Adipocyte (in vitro differentiated cells): ENCODE measurements around the gene ARL15.

Experiments used
- DNase-seq: peaks from one replicate; pipeline ENCODE4 v3.0.0-alpha.2; 2015; ENCODE audit warnings: low read depth
- H3K27me3 ChIP-seq: replicated peaks from 2 replicates; pipeline ENCODE4 v1.7.0; 2013; ENCODE audit warnings: mild to moderate bottlenecking, low read length, moderate library complexity; ENCODE audit not compliant: control insufficient read depth, insufficient read depth
- H3K36me3 ChIP-seq: 2 replicates; pipeline ENCODE4 v1.7.0; 2013; ENCODE audit warnings: low read length, mild to moderate bottlenecking, moderate library complexity; ENCODE audit not compliant: control insufficient read depth, insufficient read depth, severe bottlenecking
- H3K4me1 ChIP-seq: 2 replicates; pipeline ENCODE4 v1.7.0; 2013; ENCODE audit warnings: mild to moderate bottlenecking, low read length, moderate library complexity; ENCODE audit not compliant: control insufficient read depth, insufficient read depth
- H3K4me3 ChIP-seq: 2 replicates; pipeline ENCODE4 v1.7.0; 2013; ENCODE audit warnings: mild to moderate bottlenecking, low read length, moderate library complexity
- H3K9ac ChIP-seq: 2 replicates; pipeline ENCODE4 v1.7.0; 2013; ENCODE audit warnings: mild to moderate bottlenecking, low read length, moderate library complexity
- H3K9me3 ChIP-seq: 2 replicates; pipeline ENCODE4 v1.7.0; 2013; ENCODE audit warnings: mild to moderate bottlenecking, low read length, moderate library complexity; ENCODE audit not compliant: control insufficient read depth

Gene ARL15

GRCh38 chr5:53971131-53971530 is 339.2 kb downstream of the ARL15 start:
- Histone ChIP-seq H3K4me1 (peaks cover 15% of the 10 kb centered on the region), H3K36me3 (no peaks in the 10 kb centered on the region), H3K27me3 (no peaks in the 10 kb centered on the region), H3K4me3 (peak overlapping the region; percentile 1), H3K9me3 (no peaks in the 10 kb centered on the region), H3K9ac (no peak overlapping the region)
- peak; percentile 47 for DNase-seq

GRCh38 chr5:53970475-53970874 is 339.9 kb downstream of the ARL15 start:
- H3K4me3 ChIP-seq, result no peak overlapping the region
- no peaks in the 10 kb centered on the region for H3K27me3 ChIP-seq
- H3K36me3 ChIP-seq, result no peaks in the 10 kb centered on the region
- H3K4me1 ChIP-seq, result peaks cover 18% of the 10 kb centered on the region
- no peaks in the 10 kb centered on the region for H3K9me3 ChIP-seq
- no peak for DNase-seq
- H3K9ac ChIP-seq, result no peak overlapping the region

- no peak for DNase-seq
- Histone ChIP-seq H3K4me1 (peaks cover 20% of the 10 kb centered on the region), H3K4me3 (no peak overlapping the region), H3K36me3 (no peaks in the 10 kb centered on the region), H3K9me3 (no peaks in the 10 kb centered on the region), H3K9ac (no peak overlapping the region), H3K27me3 (no peaks in the 10 kb centered on the region)
Observed at GRCh38 chr5:53969176-53969730, 341.1 kb downstream of the ARL15 start.

GRCh38 chr5:53965459-53965858 is 344.9 kb downstream of the ARL15 start:
- H3K27me3 ChIP-seq, result no peaks in the 10 kb centered on the region
- no peaks in the 10 kb centered on the region for H3K9me3 ChIP-seq
- H3K36me3 ChIP-seq, result no peaks in the 10 kb centered on the region
- peak; percentile 42 for DNase-seq
- H3K9ac ChIP-seq, result no peak overlapping the region
- H3K4me3 ChIP-seq, result no peak overlapping the region
- peaks cover 12% of the 10 kb centered on the region for H3K4me1 ChIP-seq

GRCh38 chr5:53963958-53964357 is 346.4 kb downstream of the ARL15 start:
- H3K9me3 ChIP-seq, result no peaks in the 10 kb centered on the region
- no peaks in the 10 kb centered on the region for H3K27me3 ChIP-seq
- no peak for DNase-seq
- no peak overlapping the region for H3K9ac ChIP-seq
- peaks cover 10% of the 10 kb centered on the region for H3K4me1 ChIP-seq
- no peaks in the 10 kb centered on the region for H3K36me3 ChIP-seq
- no peak overlapping the region for H3K4me3 ChIP-seq

- Histone ChIP-seq H3K36me3 (no peaks in the 10 kb centered on the region), H3K4me1 (peaks cover 10% of the 10 kb centered on the region), H3K9me3 (peaks cover 6% of the 10 kb centered on the region), H3K4me3 (no peak overlapping the region), H3K9ac (no peak overlapping the region), H3K27me3 (no peaks in the 10 kb centered on the region)
- peak; percentile 17 for DNase-seq
Observed at GRCh38 chr5:53962306-53962705, 348.1 kb downstream of the ARL15 start.

- no peaks in the 10 kb centered on the region for H3K27me3 ChIP-seq
- H3K4me3 ChIP-seq, result no peak overlapping the region
- no peak overlapping the region for H3K9ac ChIP-seq
- DNase-seq, result no peak
- H3K36me3 ChIP-seq, result no peaks in the 10 kb centered on the region
- H3K9me3 ChIP-seq, result peaks cover 13% of the 10 kb centered on the region
- H3K4me1 ChIP-seq, result no peaks in the 10 kb centered on the region
Observed at GRCh38 chr5:53956632-53957031, 353.7 kb downstream of the ARL15 start.

GRCh38 chr5:53956196-53956595 is 354.2 kb downstream of the ARL15 start:
- Histone ChIP-seq H3K36me3 (no peaks in the 10 kb centered on the region), H3K9ac (no peak overlapping the region), H3K4me1 (no peaks in the 10 kb centered on the region), H3K9me3 (peaks cover 13% of the 10 kb centered on the region), H3K4me3 (no peak overlapping the region), H3K27me3 (no peaks in the 10 kb centered on the region)
- DNase-seq, result no peak

GRCh38 chr5:53950621-53951020 is 359.8 kb downstream of the ARL15 start:
- Histone ChIP-seq H3K4me1 (peaks cover 2% of the 10 kb centered on the region), H3K9me3 (no peaks in the 10 kb centered on the region), H3K9ac (peak overlapping the region; percentile 43), H3K4me3 (peak overlapping the region; percentile 31), H3K36me3 (no peaks in the 10 kb centered on the region), H3K27me3 (no peaks in the 10 kb centered on the region)
- no peak for DNase-seq

GRCh38 chr5:53948598-53948997 is 361.8 kb downstream of the ARL15 start:
- DNase-seq, result no peak
- no peaks in the 10 kb centered on the region for H3K9me3 ChIP-seq
- no peak overlapping the region for H3K9ac ChIP-seq
- peaks cover 3% of the 10 kb centered on the region for H3K4me1 ChIP-seq
- no peaks in the 10 kb centered on the region for H3K27me3 ChIP-seq
- no peaks in the 10 kb centered on the region for H3K36me3 ChIP-seq
- no peak overlapping the region for H3K4me3 ChIP-seq

GRCh38 chr5:53946405-53947100 is 363.8 kb downstream of the ARL15 start:
- H3K9ac ChIP-seq, result no peak overlapping the region
- peaks cover 14% of the 10 kb centered on the region for H3K4me1 ChIP-seq
- DNase-seq, result no peak
- H3K9me3 ChIP-seq, result no peaks in the 10 kb centered on the region
- H3K4me3 ChIP-seq, result no peak overlapping the region
- H3K36me3 ChIP-seq, result no peaks in the 10 kb centered on the region
- no peaks in the 10 kb centered on the region for H3K27me3 ChIP-seq

- Histone ChIP-seq H3K27me3 (no peaks in the 10 kb centered on the region), H3K9ac (no peak overlapping the region), H3K36me3 (no peaks in the 10 kb centered on the region), H3K4me1 (peaks cover 26% of the 10 kb centered on the region), H3K4me3 (no peak overlapping the region), H3K9me3 (no peaks in the 10 kb centered on the region)
- DNase-seq, result no peak
Observed at GRCh38 chr5:53944981-53945380, 365.4 kb downstream of the ARL15 start.
